DND-41 (cell line): Measurements from ENCODE around the gene PRXL2A.

Source experiments
- ATAC-seq: fragments of 200-7000 bp; cut with Tn5 transposase; 3 replicates; pipeline ENCODE4 v1.9.1; 2021; ENCODE audit warnings: low read depth; ENCODE audit not compliant: insufficient read depth
- DNase-seq: peaks from one replicate; pipeline ENCODE4 v3.0.0-alpha.2; 2020
- H2AFZ ChIP-seq: 2 replicates; pipeline ENCODE4 v1.6.0; 2012; ENCODE audit warnings: low read depth, low read length
- H3K27ac ChIP-seq: 2 replicates; pipeline ENCODE4 v1.5.1; 2012; ENCODE audit warnings: low read length, inconsistent platforms
- H3K27me3 ChIP-seq: fragments of 200-600 bp; sonication (generic); 2 replicates; pipeline ENCODE4 v1.6.0; 2012; ENCODE audit warnings: low read length, mild to moderate bottlenecking, inconsistent platforms; ENCODE audit not compliant: insufficient read depth, poor library complexity
- H3K36me3 ChIP-seq: 2 replicates; pipeline ENCODE4 v1.5.1; 2012; ENCODE audit warnings: low read length, inconsistent platforms; ENCODE audit not compliant: insufficient read depth
- H3K4me1 ChIP-seq: 2 replicates; pipeline ENCODE4 v1.5.1; 2012; ENCODE audit warnings: mild to moderate bottlenecking, low read length; ENCODE audit not compliant: insufficient read depth
- H3K4me2 ChIP-seq: 2 replicates; pipeline ENCODE4 v1.6.0; 2012; ENCODE audit warnings: mild to moderate bottlenecking, moderate library complexity, low read length, inconsistent platforms; ENCODE audit not compliant: insufficient read depth
- H3K4me3 ChIP-seq, 2 experiments: fragments of 200-600 bp in 1 of 2; shearing (Covaris generic) in 1 of 2; 2 replicates each; pipeline ENCODE4 v1.5.1; 2012 to 2016; ENCODE audit warnings: inconsistent platforms in 2 of 2, low read length in 2 of 2, mild to moderate bottlenecking in 2 of 2, low read depth in 1 of 2, moderate library complexity in 1 of 2
- H3K79me2 ChIP-seq: 2 replicates; pipeline ENCODE4 v1.6.0; 2012; ENCODE audit warnings: low read length, inconsistent platforms; ENCODE audit not compliant: insufficient read depth
- H3K9ac ChIP-seq: 2 replicates; pipeline ENCODE4 v1.6.0; 2012; ENCODE audit warnings: low read depth, mild to moderate bottlenecking, inconsistent platforms, low read length, moderate library complexity
- H3K9me3 ChIP-seq: 2 replicates; pipeline ENCODE4 v1.5.1; 2012; ENCODE audit warnings: low read length, moderate library complexity, mild to moderate bottlenecking, inconsistent platforms; ENCODE audit not compliant: insufficient read depth, severe bottlenecking
- H4K20me1 ChIP-seq: 2 replicates; pipeline ENCODE4 v1.6.0; 2012; ENCODE audit warnings: low read length; ENCODE audit not compliant: insufficient read depth
- CTCF ChIP-seq: IDR thresholded peaks from 2 replicates; pipeline ENCODE4 v1.5.1; 2012; ENCODE audit warnings: borderline replicate concordance, low read length, moderate library complexity, mild to moderate bottlenecking; ENCODE audit not compliant: poor library complexity, severe bottlenecking; ENCODE audit errors: extremely low read depth
- EZH2 ChIP-seq: IDR thresholded peaks from 3 replicates; pipeline ENCODE4 v1.6.1; 2012; ENCODE audit warnings: borderline replicate concordance, low read depth, mild to moderate bottlenecking, moderate library complexity, low read length, inconsistent platforms; ENCODE audit not compliant: severe bottlenecking

The PRXL2A gene

GRCh38 chr10:80468806-80469421 lies 60.6 kb downstream of the PRXL2A start:
- peaks cover 25% of the 10 kb centered on the region for H4K20me1 ChIP-seq
- no peak overlapping the region for H3K27ac ChIP-seq
- no peak overlapping the region for H2AFZ ChIP-seq
- H3K4me3 ChIP-seq, result no peak overlapping the region
- H3K9ac ChIP-seq, result no peak overlapping the region
- TF ChIP-seq CTCF (no peak), EZH2 (no peak)
- H3K4me1 ChIP-seq, result peaks cover 14% of the 10 kb centered on the region
- no peak overlapping the region for H3K4me2 ChIP-seq
- H3K79me2 ChIP-seq, result peaks cover 53% of the 10 kb centered on the region
- ATAC-seq (no peak), DNase-seq (no peak)
- H3K9me3 ChIP-seq, result no peaks in the 10 kb centered on the region
- H3K36me3 ChIP-seq, result peaks cover 4% of the 10 kb centered on the region; the same call in 1 of the 2 replicates
- H3K27me3 ChIP-seq, result no peaks in the 10 kb centered on the region

GRCh38 chr10:80470266-80470665 lies 61.9 kb downstream of the PRXL2A start:
- Histone ChIP-seq H4K20me1 (peaks cover 16% of the 10 kb centered on the region), H3K4me2 (no peak overlapping the region), H3K36me3 (peaks cover 4% of the 10 kb centered on the region; the same call in 1 of the 2 replicates), H3K27ac (no peak overlapping the region), H2AFZ (no peak overlapping the region), H3K4me1 (peaks cover 13% of the 10 kb centered on the region), H3K27me3 (no peaks in the 10 kb centered on the region), H3K4me3 (no peak overlapping the region), H3K79me2 (peaks cover 41% of the 10 kb centered on the region), H3K9me3 (no peaks in the 10 kb centered on the region), H3K9ac (no peak overlapping the region)
- no peak for ATAC-seq
- DNase-seq, result no peak
- no peak for TF ChIP-seq CTCF
- no peak for TF ChIP-seq EZH2

- Histone ChIP-seq H3K27ac (no peak overlapping the region), H3K79me2 (peaks cover 38% of the 10 kb centered on the region)
These were observed 62.6 kb downstream of the PRXL2A start for GRCh38 chr10:80471001-80471400.

More at GRCh38 chr10:80471001-80471400, 62.6 kb downstream of the PRXL2A start:
- no peaks in the 10 kb centered on the region for H3K27me3 ChIP-seq
- no peaks in the 10 kb centered on the region for H3K9me3 ChIP-seq
- no peak for ATAC-seq
- no peak overlapping the region for H3K4me2 ChIP-seq
- no peak for DNase-seq
- peaks cover 12% of the 10 kb centered on the region for H4K20me1 ChIP-seq
- no peak overlapping the region for H3K9ac ChIP-seq
- H3K4me3 ChIP-seq, result no peak overlapping the region
- H3K36me3 ChIP-seq, result peaks cover 4% of the 10 kb centered on the region; the same call in 1 of the 2 replicates
- TF ChIP-seq CTCF (no peak), EZH2 (no peak)
- H3K4me1 ChIP-seq, result peaks cover 6% of the 10 kb centered on the region
- no peak overlapping the region for H2AFZ ChIP-seq
